SK-N-SH (cell line): ENCODE results near the gene TAS2R16. TPM values are rescaled to one million over a fixed set of nuclear protein-coding genes. Genes with fewer than 3 reads are reported as not detected.

Experiments
- CTCF ChIA-PET: fragments of 300-600, 350-600 bp; formaldehyde crosslinking; extraction: SDS; loops from one replicate; lab custom pipeline; 2021; lab: Yijun Ruan, JAX
- POLR2A ChIA-PET: fragments of 350-600 bp; sonication (Branson Sonifier 250); formaldehyde crosslinking; extraction: SDS; loops from one replicate; lab custom pipeline; 2020; ENCODE audit warnings: antibody characterized with exemption, inconsistent platforms; lab: Yijun Ruan, JAX
- DNase-seq: peaks from one replicate; pipeline ENCODE4 v3.0.0; 2012
- H2AFZ ChIP-seq: fragments of 200-600 bp; sonication (generic); 2 replicates; pipeline ENCODE4 v1.8.1; 2016; ENCODE audit warnings: antibody characterized with exemption, mild to moderate bottlenecking, low read depth
- H3F3A ChIP-seq: fragments of 200-600 bp; sonication (generic); replicated peaks from 2 replicates; pipeline ENCODE3; 2016; ENCODE audit warnings: antibody characterized with exemption, mild to moderate bottlenecking; ENCODE audit not compliant: insufficient read depth
- H3K27ac ChIP-seq, 2 experiments: fragments of 200-500 bp in 1 of 2; fragments of 200-600 bp in 1 of 2; sonication (Bioruptor generic) in 1 of 2; sonication (generic), shearing (Covaris generic) in 1 of 2; 2 replicates each; pipeline versions ENCODE4 v1.5.1 to v1.6.1; 2014 to 2016; ENCODE audit warnings: low read depth in 2 of 2, inconsistent platforms in 1 of 2, low read length in 1 of 2, mild to moderate bottlenecking in 1 of 2, mixed read lengths in 1 of 2
- H3K27me3 ChIP-seq: fragments of 200-600 bp; sonication (generic), shearing (Covaris generic); 2 replicates; pipeline ENCODE4 v1.6.1; 2016; ENCODE audit warnings: mixed run types; ENCODE audit not compliant: insufficient read depth
- H3K36me3 ChIP-seq, 2 experiments: fragments of 200-500 bp in 1 of 2; fragments of 200-600 bp in 1 of 2; sonication (Bioruptor generic) in 1 of 2; sonication (generic) in 1 of 2; replicated peaks in 1 of 2; 2 replicates each; pipeline versions ENCODE3 to v1.5.1; 2014 to 2016; ENCODE audit warnings: low read length in 1 of 2, mild to moderate bottlenecking in 1 of 2; ENCODE audit not compliant: insufficient read depth in 2 of 2, control insufficient read depth in 1 of 2
- H3K4me1 ChIP-seq, 2 experiments: fragments of 200-500 bp in 1 of 2; fragments of 200-600 bp in 1 of 2; sonication (Bioruptor generic) in 1 of 2; sonication (generic), shearing (Covaris generic) in 1 of 2; 2 replicates each; pipeline versions ENCODE4 v1.5.1 to v1.6.1; 2014 to 2016; ENCODE audit warnings: low read depth in 1 of 2, low read length in 1 of 2, mixed run types in 1 of 2; ENCODE audit not compliant: insufficient read depth in 2 of 2, control insufficient read depth in 1 of 2
- H3K4me2 ChIP-seq: fragments of 200-600 bp; sonication (generic), shearing (Covaris generic); 2 replicates; pipeline ENCODE4 v1.6.1; 2017; ENCODE audit warnings: mixed run types
- H3K4me3 ChIP-seq, 2 experiments: fragments of 200-500 bp in 1 of 2; fragments of 200-600 bp in 1 of 2; sonication (Bioruptor generic) in 1 of 2; sonication (generic), shearing (Covaris generic) in 1 of 2; 2 replicates each; pipeline versions ENCODE4 v1.5.1 to v1.8.1; 2014 to 2016; ENCODE audit warnings: low read depth in 2 of 2, inconsistent platforms in 1 of 2, low read length in 1 of 2, mild to moderate bottlenecking in 1 of 2, mixed read lengths in 1 of 2, moderate library complexity in 1 of 2
- H3K79me2 ChIP-seq: fragments of 200-600 bp; sonication (generic); 2 replicates; pipeline ENCODE4 v1.8.1; 2017; ENCODE audit warnings: mild to moderate bottlenecking; ENCODE audit not compliant: insufficient read depth
- H3K9ac ChIP-seq: fragments of 200-600 bp; sonication (generic); 2 replicates; pipeline ENCODE4 v1.6.1; 2017; ENCODE audit warnings: mixed run types
- H3K9me2 ChIP-seq: fragments of 200-600 bp; sonication (generic); 2 replicates; pipeline ENCODE4 v1.6.1; 2017; ENCODE audit warnings: mixed run types
- H3K9me3 ChIP-seq: fragments of 200-600 bp; sonication (generic); 2 replicates; pipeline ENCODE4 v1.6.1; 2017; ENCODE audit warnings: mixed run types, mild to moderate bottlenecking, moderate library complexity
- H4K20me1 ChIP-seq: fragments of 200-600 bp; sonication (generic); 2 replicates; pipeline ENCODE4 v1.6.1; 2017; ENCODE audit warnings: mild to moderate bottlenecking, mixed run types; ENCODE audit not compliant: insufficient read depth
- CHD2 ChIP-seq: fragments of 150-350 bp; IDR thresholded peaks from 2 replicates; pipeline ENCODE4 v1.6.1; 2018; ENCODE audit warnings: low read length; ENCODE audit not compliant: partially characterized antibody
- ELF1 ChIP-seq: IDR thresholded peaks from 2 replicates; pipeline ENCODE4 v1.4.0; 2012
- EP300 ChIP-seq, 2 experiments: IDR thresholded peaks; 2 replicates each; pipeline versions ENCODE4 v1.4.0 to v1.6.1; 2012; ENCODE audit warnings: borderline replicate concordance in 1 of 2, low read depth in 1 of 2, low read length in 1 of 2
- FOSL2 ChIP-seq: IDR thresholded peaks from 2 replicates; pipeline ENCODE4 v1.4.0; 2012; ENCODE audit warnings: low read depth, mild to moderate bottlenecking, moderate library complexity, borderline replicate concordance
- FOXJ3 ChIP-seq: sonication (generic); formaldehyde crosslinking; IDR thresholded peaks from 2 replicates; pipeline ENCODE4 v1.5.1; 2020; ENCODE audit warnings: mild to moderate bottlenecking, missing genetic modification reagents
- FOXM1 ChIP-seq: IDR thresholded peaks from 2 replicates; pipeline ENCODE4 v1.4.0; 2012; ENCODE audit warnings: low read depth, mild to moderate bottlenecking
- GABPA ChIP-seq: IDR thresholded peaks from 2 replicates; pipeline ENCODE4 v1.4.0; 2012; ENCODE audit warnings: low read depth, mild to moderate bottlenecking
- GATA2 ChIP-seq: sonication (generic); formaldehyde crosslinking; IDR thresholded peaks from 2 replicates; pipeline ENCODE4 v1.5.0; 2020; ENCODE audit warnings: mild to moderate bottlenecking, missing genetic modification reagents
- IRF3 ChIP-seq: fragments of 150-350 bp; IDR thresholded peaks from 2 replicates; pipeline ENCODE4 v1.6.1; 2016; ENCODE audit warnings: mild to moderate bottlenecking, low read depth, low read length
- MEF2A ChIP-seq: IDR thresholded peaks from 2 replicates; pipeline ENCODE4 v1.4.0; 2012; ENCODE audit warnings: low read depth, borderline replicate concordance
- RAD21 ChIP-seq: IDR thresholded peaks from 2 replicates; pipeline ENCODE4 v1.6.1; 2012; ENCODE audit warnings: mild to moderate bottlenecking, low read length
- RCOR1 ChIP-seq: fragments of 150-350 bp; IDR thresholded peaks from 2 replicates; pipeline ENCODE4 v1.6.1; 2017; ENCODE audit warnings: antibody characterized with exemption, low read length
- SIN3A ChIP-seq: IDR thresholded peaks from 2 replicates; pipeline ENCODE4 v1.6.1; 2012; ENCODE audit warnings: low read depth, mild to moderate bottlenecking, low read length, moderate library complexity, borderline replicate concordance
- TEAD4 ChIP-seq: IDR thresholded peaks from 2 replicates; pipeline ENCODE4 v1.4.0; 2012; ENCODE audit warnings: mild to moderate bottlenecking, borderline replicate concordance; ENCODE audit not compliant: insufficient read depth
- WGBS: methylation state at CpG from one replicate; pipeline ENCODE4 v1.1.6; 2017; ENCODE audit warnings: low lambda C conversion rate; 5-methylcytosine and 5-hydroxymethylcytosine counted together
- polyA plus RNA-seq, 3 experiments: library from polyadenylated mRNA; depleted of rRNA; stranded (reverse); fragments of >200 nt; gene quantifications; 2 replicates each; pipeline ENCODE4 v1.2.3, GENCODE V29; 2012
- TF ChIP-seq, protein P1 (sequence below): IDR thresholded peaks from 2 replicates; pipeline ENCODE4 v1.6.1; 2012; ENCODE audit warnings: mild to moderate bottlenecking, low read depth, low read length, moderate library complexity
- TF ChIP-seq, protein P2 (sequence below): fragments of 150-350 bp; IDR thresholded peaks from 2 replicates; pipeline ENCODE4 v1.6.1; 2017; ENCODE audit warnings: antibody characterized with exemption, low read length, low read depth, borderline replicate concordance
- TF ChIP-seq, protein P3 (sequence below): IDR thresholded peaks from 2 replicates; pipeline ENCODE4 v1.4.0; 2012; ENCODE audit warnings: low read depth
- TF ChIP-seq, protein P4 (sequence below): IDR thresholded peaks from 2 replicates; pipeline ENCODE4; 2012

The TAS2R16 gene
- polyA plus RNA-seq, 1 of the 3 experiments (the other 2 are of a cell fraction): not detected

DNA sequence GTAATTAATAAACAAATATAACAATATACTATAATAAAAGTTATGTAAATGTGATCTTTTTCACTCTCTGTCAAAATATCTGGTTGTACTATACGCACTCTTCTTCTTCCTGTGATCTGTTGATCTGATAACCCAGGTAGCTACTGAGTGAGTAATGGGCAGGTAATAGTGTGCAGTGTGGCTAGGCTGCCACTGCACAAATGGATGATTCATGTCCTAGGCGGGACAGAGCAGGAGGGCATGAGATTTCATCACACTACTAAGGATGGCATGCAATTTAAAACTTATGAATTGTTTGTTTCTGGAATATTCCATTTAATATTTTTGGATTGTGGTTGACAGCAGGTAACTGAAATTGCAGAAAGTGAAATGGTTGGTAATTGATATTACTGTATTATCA lies 44.5 kb downstream of the TAS2R16 start:
- CTCF ChIA-PET: no interaction called here
- Histone ChIP-seq H3K4me2 (no peak overlapping the region), H3K9me2 (no peaks in the 10 kb centered on the region), H3K9ac (no peak overlapping the region), H3K36me3 (no peaks in the 10 kb centered on the region), H3K27me3 (no peaks in the 10 kb centered on the region), H3K4me1 (no peaks in the 10 kb centered on the region), H3K27ac (no peak overlapping the region), H3K4me3 (no peak overlapping the region), H3K79me2 (no peaks in the 10 kb centered on the region), H2AFZ (no peak overlapping the region), H3K9me3 (no peaks in the 10 kb centered on the region), H3F3A (no peaks in the 10 kb centered on the region), H4K20me1 (no peaks in the 10 kb centered on the region)
- POLR2A ChIA-PET: no interaction called here
- no peak for DNase-seq
- 2% methylated on average over 2 of the region's 2 CpGs for WGBS
- no peak for TF ChIP-seq ELF1
- no peak for TF ChIP-seq FOSL2
- TF ChIP-seq, protein P1, sequence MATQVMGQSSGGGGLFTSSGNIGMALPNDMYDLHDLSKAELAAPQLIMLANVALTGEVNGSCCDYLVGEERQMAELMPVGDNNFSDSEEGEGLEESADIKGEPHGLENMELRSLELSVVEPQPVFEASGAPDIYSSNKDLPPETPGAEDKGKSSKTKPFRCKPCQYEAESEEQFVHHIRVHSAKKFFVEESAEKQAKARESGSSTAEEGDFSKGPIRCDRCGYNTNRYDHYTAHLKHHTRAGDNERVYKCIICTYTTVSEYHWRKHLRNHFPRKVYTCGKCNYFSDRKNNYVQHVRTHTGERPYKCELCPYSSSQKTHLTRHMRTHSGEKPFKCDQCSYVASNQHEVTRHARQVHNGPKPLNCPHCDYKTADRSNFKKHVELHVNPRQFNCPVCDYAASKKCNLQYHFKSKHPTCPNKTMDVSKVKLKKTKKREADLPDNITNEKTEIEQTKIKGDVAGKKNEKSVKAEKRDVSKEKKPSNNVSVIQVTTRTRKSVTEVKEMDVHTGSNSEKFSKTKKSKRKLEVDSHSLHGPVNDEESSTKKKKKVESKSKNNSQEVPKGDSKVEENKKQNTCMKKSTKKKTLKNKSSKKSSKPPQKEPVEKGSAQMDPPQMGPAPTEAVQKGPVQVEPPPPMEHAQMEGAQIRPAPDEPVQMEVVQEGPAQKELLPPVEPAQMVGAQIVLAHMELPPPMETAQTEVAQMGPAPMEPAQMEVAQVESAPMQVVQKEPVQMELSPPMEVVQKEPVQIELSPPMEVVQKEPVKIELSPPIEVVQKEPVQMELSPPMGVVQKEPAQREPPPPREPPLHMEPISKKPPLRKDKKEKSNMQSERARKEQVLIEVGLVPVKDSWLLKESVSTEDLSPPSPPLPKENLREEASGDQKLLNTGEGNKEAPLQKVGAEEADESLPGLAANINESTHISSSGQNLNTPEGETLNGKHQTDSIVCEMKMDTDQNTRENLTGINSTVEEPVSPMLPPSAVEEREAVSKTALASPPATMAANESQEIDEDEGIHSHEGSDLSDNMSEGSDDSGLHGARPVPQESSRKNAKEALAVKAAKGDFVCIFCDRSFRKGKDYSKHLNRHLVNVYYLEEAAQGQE: no peak
- TF ChIP-seq, protein P2, sequence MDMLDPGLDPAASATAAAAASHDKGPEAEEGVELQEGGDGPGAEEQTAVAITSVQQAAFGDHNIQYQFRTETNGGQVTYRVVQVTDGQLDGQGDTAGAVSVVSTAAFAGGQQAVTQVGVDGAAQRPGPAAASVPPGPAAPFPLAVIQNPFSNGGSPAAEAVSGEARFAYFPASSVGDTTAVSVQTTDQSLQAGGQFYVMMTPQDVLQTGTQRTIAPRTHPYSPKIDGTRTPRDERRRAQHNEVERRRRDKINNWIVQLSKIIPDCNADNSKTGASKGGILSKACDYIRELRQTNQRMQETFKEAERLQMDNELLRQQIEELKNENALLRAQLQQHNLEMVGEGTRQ: no peak
- TF ChIP-seq, protein P3, sequence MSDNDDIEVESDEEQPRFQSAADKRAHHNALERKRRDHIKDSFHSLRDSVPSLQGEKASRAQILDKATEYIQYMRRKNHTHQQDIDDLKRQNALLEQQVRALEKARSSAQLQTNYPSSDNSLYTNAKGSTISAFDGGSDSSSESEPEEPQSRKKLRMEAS: no peak
- TF ChIP-seq FOXJ3: no peak
- TF ChIP-seq, protein P4, sequence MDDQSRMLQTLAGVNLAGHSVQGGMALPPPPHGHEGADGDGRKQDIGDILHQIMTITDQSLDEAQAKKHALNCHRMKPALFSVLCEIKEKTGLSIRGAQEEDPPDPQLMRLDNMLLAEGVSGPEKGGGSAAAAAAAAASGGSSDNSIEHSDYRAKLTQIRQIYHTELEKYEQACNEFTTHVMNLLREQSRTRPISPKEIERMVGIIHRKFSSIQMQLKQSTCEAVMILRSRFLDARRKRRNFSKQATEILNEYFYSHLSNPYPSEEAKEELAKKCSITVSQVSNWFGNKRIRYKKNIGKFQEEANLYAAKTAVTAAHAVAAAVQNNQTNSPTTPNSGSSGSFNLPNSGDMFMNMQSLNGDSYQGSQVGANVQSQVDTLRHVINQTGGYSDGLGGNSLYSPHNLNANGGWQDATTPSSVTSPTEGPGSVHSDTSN: no peak
- no peak for TF ChIP-seq TEAD4
- no peak for TF ChIP-seq IRF3
- TF ChIP-seq FOXM1: no peak
- no peak for TF ChIP-seq RCOR1
- no peak for TF ChIP-seq SIN3A
- TF ChIP-seq CHD2: no peak
- no peak for TF ChIP-seq GATA2 (CRISPR knock-in tag)
- TF ChIP-seq GABPA: no peak
- TF ChIP-seq EP300 (IDR thresholded peaks at IDR 0.05; ENCODE audit: borderline replicate concordance in 1 of 2, low read depth in 1 of 2, low read length in 1 of 2): no peak
- TF ChIP-seq RAD21: no peak
- no peak for TF ChIP-seq MEF2A
